HepG2 (cell line): ENCODE measurements around the gene DENND4A. TPM values are rescaled to one million over a fixed set of nuclear protein-coding genes. Genes with fewer than 3 reads are reported as not detected.

Source experiments
- ATAC-seq: fragments of 200-7000 bp; cut with Tn5 transposase; 3 replicates; pipeline ENCODE4 v1.9.1; 2020; ENCODE audit warnings: mild to moderate bottlenecking, moderate library complexity
- BruUV-seq: library from RNA; stranded (reverse); fragments of 400-500 nt; replicated peaks from 2 replicates; lab custom pipeline; 2021; lab: Mats Ljungman, UMichigan
- CTCF ChIA-PET: fragments of 300-600 bp; formaldehyde crosslinking; extraction: SDS; loops from one replicate; lab custom pipeline; 2021; ENCODE audit warnings: low total read pairs, inconsistent platforms, low intra/inter-chr PET ratio; lab: Yijun Ruan, JAX
- POLR2A ChIA-PET: fragments of 350-600 bp; sonication (Branson Sonifier 250); formaldehyde crosslinking; loops from one replicate; lab custom pipeline; 2020; ENCODE audit warnings: antibody characterized with exemption, inconsistent platforms; lab: Yijun Ruan, JAX
- DNase-seq: peaks from one replicate; pipeline ENCODE4 v3.0.0-alpha.2; 2015; ENCODE audit warnings: low spot score
- FAIRE-seq: peaks from 3 replicates; lab custom pipeline; 2011; peaks lifted over from hg19 to GRCh38; lab: Jason Lieb, UNC
- H2AFZ ChIP-seq: one replicate; pipeline ENCODE4 v1.6.1; 2011; ENCODE audit warnings: low read length, inconsistent platforms
- H3K27ac ChIP-seq: fragments of 300-600 bp; 3 replicates; pipeline ENCODE4 v1.8.0; 2011; ENCODE audit warnings: mixed run types, mild to moderate bottlenecking, mixed read lengths, low read length, inconsistent platforms; ENCODE audit not compliant: insufficient read depth; ENCODE audit errors: extremely low read length
- H3K27me3 ChIP-seq, 2 experiments: fragments of 200-600 bp in 1 of 2; 2 replicates in 1 of 2; 3 replicates in 1 of 2; pipeline versions ENCODE4 v1.6.0 to v1.8.0; 2011; ENCODE audit warnings: low read length in 2 of 2, mild to moderate bottlenecking in 2 of 2, moderate library complexity in 2 of 2, inconsistent platforms in 1 of 2; ENCODE audit not compliant: insufficient read depth in 2 of 2, control insufficient read depth in 1 of 2
- H3K36me3 ChIP-seq, 2 experiments: fragments of 200-600 bp in 1 of 2; replicated peaks in 1 of 2; 2 replicates in 1 of 2; 3 replicates in 1 of 2; pipeline versions ENCODE4 v1.5.1 to v1.8.0; 2011; ENCODE audit warnings: low read length in 2 of 2, inconsistent platforms in 1 of 2; ENCODE audit not compliant: insufficient read depth in 2 of 2, control insufficient read depth in 1 of 2
- H3K4me1 ChIP-seq: 2 replicates; pipeline ENCODE4 v1.5.1; 2012; ENCODE audit warnings: low read length, inconsistent platforms; ENCODE audit not compliant: insufficient read depth
- H3K4me2 ChIP-seq: 2 replicates; pipeline ENCODE4 v1.6.0; 2011; ENCODE audit warnings: low read depth, low read length, inconsistent platforms
- H3K4me3 ChIP-seq, 3 experiments: fragments of 200-600 bp in 1 of 3; sonication (generic), shearing (Covaris generic) in 1 of 3; replicated peaks in 1 of 3; 2 replicates each; pipeline ENCODE4 v1.5.1; 2011 to 2016; ENCODE audit warnings: low read length in 3 of 3, inconsistent platforms in 2 of 3, low read depth in 2 of 3, mild to moderate bottlenecking in 2 of 3, control low read depth in 1 of 3, mixed read lengths in 1 of 3; ENCODE audit not compliant: insufficient read depth in 1 of 3
- H3K79me2 ChIP-seq: one replicate; pipeline ENCODE4 v1.6.1; 2011; ENCODE audit warnings: low read length, inconsistent platforms; ENCODE audit not compliant: insufficient read depth
- H3K9ac ChIP-seq: 2 replicates; pipeline ENCODE4 v1.6.0; 2011; ENCODE audit warnings: mild to moderate bottlenecking, low read depth, low read length, inconsistent platforms; ENCODE audit not compliant: insufficient read depth
- H3K9me3 ChIP-seq: 2 replicates; pipeline ENCODE4 v1.5.1; 2012; ENCODE audit warnings: mild to moderate bottlenecking, low read length
- H4K20me1 ChIP-seq: 2 replicates; pipeline ENCODE4 v1.6.0; 2011; ENCODE audit warnings: inconsistent platforms, mild to moderate bottlenecking, low read length, moderate library complexity; ENCODE audit not compliant: insufficient read depth
- ARID4A ChIP-seq: sonication (generic); formaldehyde crosslinking; IDR thresholded peaks from 2 replicates; pipeline ENCODE4 v1.5.0; 2020; ENCODE audit warnings: mild to moderate bottlenecking, missing genetic modification reagents, borderline replicate concordance
- ARID5B ChIP-seq: IDR thresholded peaks from 2 replicates; pipeline ENCODE4 v1.4.0; 2020; ENCODE audit warnings: mild to moderate bottlenecking, missing genetic modification reagents
- HMG20A ChIP-seq: IDR thresholded peaks from 2 replicates; pipeline ENCODE4 v1.6.1; 2016; ENCODE audit warnings: borderline replicate concordance
- MAFK ChIP-seq, 2 experiments: IDR thresholded peaks in 1 of 2; conservative IDR thresholded peaks in 1 of 2; 2 replicates each; pipeline ENCODE4 v1.6.1; 2011; ENCODE audit warnings: improper control_type of control experiment in 2 of 2, low read length in 2 of 2
- NFE2L2 ChIP-seq: fragments of 150-350 bp; IDR thresholded peaks from 2 replicates; pipeline ENCODE4 v1.6.1; 2014; ENCODE audit warnings: low read length
- POLR2G ChIP-seq: fragments of 200-400 bp; formaldehyde crosslinking; IDR thresholded peaks from 2 replicates; pipeline ENCODE4 v1.6.1; 2018; ENCODE audit warnings: mild to moderate bottlenecking, low read depth, low read length, moderate library complexity
- SIN3A ChIP-seq: IDR thresholded peaks from 2 replicates; pipeline ENCODE4 v1.6.1; 2011; ENCODE audit warnings: low read depth, mild to moderate bottlenecking, control low read depth, low read length, borderline replicate concordance
- THRA ChIP-seq: sonication (generic); formaldehyde crosslinking; IDR thresholded peaks from 2 replicates; pipeline ENCODE4 v1.4.0; 2020; ENCODE audit warnings: missing genetic modification reagents, borderline replicate concordance
- ZNF10 ChIP-seq: sonication (generic); formaldehyde crosslinking; IDR thresholded peaks from 2 replicates; pipeline ENCODE4 v1.4.0; 2020; ENCODE audit warnings: mild to moderate bottlenecking, low read depth, missing genetic modification reagents, borderline replicate concordance
- WGBS: methylation state at CpG from one replicate; pipeline ENCODE4 v1.1.6; 2017; ENCODE audit warnings: low lambda C conversion rate; 5-methylcytosine and 5-hydroxymethylcytosine counted together
- in situ Hi-C: cut with HindIII; loops from 2 replicates; pipeline ENCODE4 v1.10.0; 2017; ENCODE audit warnings: low pct_unique_long_range_greater_than_20kb; ENCODE audit not compliant: extremely low pct_ligation_motif_present
- intact Hi-C: fragments of 100-400 bp; cut with micrococcal nuclease; formaldehyde crosslinking; loops from one replicate; pipeline ENCODE4 v1.10.0; 2022; ENCODE audit not compliant: unreplicated experiment
- polyA plus RNA-seq, 8 experiments: library from polyadenylated mRNA; depleted of rRNA in 3 of 8; stranded (reverse) in 7 of 8; unstranded in 1 of 8; fragments of >200 nt; fragmentation: Illumina TruSeq in 4 of 8; extraction: Trizol in 4 of 8; gene quantifications; 2 replicates each; pipeline versions ENCODE4 v1.2.1 to v1.2.3, GENCODE V29; 2011 to 2016; ENCODE audit warnings: low read depth in 4 of 8, missing spikeins in 1 of 8, mixed read lengths in 1 of 8; ENCODE audit not compliant: insufficient read depth in 1 of 8
- total RNA-seq, 5 experiments: library from RNA; depleted of rRNA; stranded (reverse); fragments of >200 nt; fragmentation: Illumina TruSeq; extraction: Trizol; gene quantifications; 2 replicates each; pipeline ENCODE4 v1.2.3, GENCODE V29; 2016; ENCODE audit warnings: low read depth in 1 of 5

DENND4A gene
- total and polyA plus RNA-seq, 2 of the 13 experiments (the other 11 are each of a cell fraction or from before 2014, with no cell fraction given) = 13.2 to 18.6 TPM

- TF ChIP-seq ARID4A = no peak
- TF ChIP-seq SIN3A = no peak
- no peak for TF ChIP-seq ZNF10 (CRISPR knock-in tag)
Observed at GRCh38 chr15:65821070-65821469, 29.0 kb upstream of the DENND4A start (continued).

- no TSS peak for BruUV-seq
- Histone ChIP-seq H3K4me1 (peaks cover 38% of the 10 kb centered on the region), H2AFZ (peak overlapping the region; percentile 17), H3K27me3 (no peaks in the 10 kb centered on the region), H3K27ac (peak overlapping the region; percentile 25), H4K20me1 (no peaks in the 10 kb centered on the region), H3K36me3 (no peaks in the 10 kb centered on the region), H3K79me2 (no peaks in the 10 kb centered on the region), H3K4me3 (no peak overlapping the region), H3K4me2 (peak overlapping the region; percentile 54), H3K9ac (no peak overlapping the region), H3K9me3 (no peaks in the 10 kb centered on the region)
- no peak for TF ChIP-seq POLR2G
- 0 out of 2 replicates have a peak, but pooled peaks have one; percentile 21 for TF ChIP-seq HMG20A (CRISPR knock-in tag)
- TF ChIP-seq MAFK (conservative IDR thresholded peaks at IDR 0.05 in 1 of 2, IDR thresholded peaks at IDR 0.05 in 1 of 2; ENCODE audit: low read length in 2 of 2) = 0 out of 4 replicates have a peak, but pooled peaks of 1 of the 2 experiments have one; percentile 5
- TF ChIP-seq THRA = no peak
- TF ChIP-seq ARID5B (CRISPR knock-in tag) = 0 out of 2 replicates have a peak, but pooled peaks have one; percentile 9
- TF ChIP-seq NFE2L2 = peak; percentile 56; the same call in 1 of the 2 replicates
- intact Hi-C loops (no loop called here), in situ Hi-C loops (no loop called here)
- ATAC-seq (peak; percentile 66), FAIRE-seq (no peak), DNase-seq (peak; percentile 45)
- WGBS = 26% methylated on average over 3 of the region's 3 CpGs
- POLR2A ChIA-PET = interaction anchor here (2.9 kb wide), 1 partner anchor 13 kb away, joined by 11 read pairs; no protein-coding TSS in a partner anchor
- CTCF ChIA-PET = no interaction called here
Observed at GRCh38 chr15:65819563-65819960, 27.5 kb upstream of the DENND4A start.
